H1 (cell line): ENCODE data around the gene RAB3GAP1. TPM values are rescaled to one million over a fixed set of nuclear protein-coding genes. Genes with fewer than 3 reads are reported as not detected.

Source experiments
- JUND ChIP-seq: IDR thresholded peaks from 2 replicates; pipeline ENCODE4 v1.6.1; 2011; ENCODE audit warnings: mild to moderate bottlenecking, improper control_type of control experiment, low read length
- MAFK ChIP-seq: IDR thresholded peaks from 2 replicates; pipeline ENCODE4 v1.6.1; 2012; ENCODE audit warnings: low read depth, mild to moderate bottlenecking, improper control_type of control experiment, low read length
- POLR2AphosphoS5 ChIP-seq: IDR thresholded peaks from 2 replicates; pipeline ENCODE4 v1.6.1; 2011; ENCODE audit warnings: low read depth, low read length
- POU5F1 ChIP-seq: IDR thresholded peaks from 2 replicates; pipeline ENCODE4 v1.6.1; 2011; ENCODE audit warnings: low read depth, mild to moderate bottlenecking, low read length, moderate library complexity
- SIX5 ChIP-seq: IDR thresholded peaks from 2 replicates; pipeline ENCODE4 v1.6.1; 2011; ENCODE audit warnings: mild to moderate bottlenecking, low read depth, low read length
- SUZ12 ChIP-seq: fragments of 200-600 bp; sonication (generic); IDR thresholded peaks from 2 replicates; pipeline ENCODE4 v1.6.1; 2012; ENCODE audit warnings: mild to moderate bottlenecking, inconsistent platforms, low read length, moderate library complexity, mixed read lengths
- polyA plus RNA-seq, 7 experiments: library from polyadenylated mRNA; depleted of rRNA in 3 of 7; stranded (reverse) in 5 of 7; unstranded in 2 of 7; fragments of >200 nt in 5 of 7; fragments of 200-250 nt in 2 of 7; gene quantifications; 1 replicate in 5 of 7; 2 replicates in 1 of 7; 4 replicates in 1 of 7; pipeline versions ENCODE4 v1.2.1 to v1.2.3, GENCODE V29; 2011 to 2013; ENCODE audit warnings: missing spikeins in 2 of 7, mixed read lengths in 2 of 7
- total RNA-seq: library from RNA; stranded (reverse); fragmentation: NEBNext Ultra II Directional; extraction: Animal tissue kit (Norgen Biotek cat#: 25700); gene quantifications from 2 replicates; pipeline ENCODE4 v1.2.1, GENCODE V29; 2021
- TF ChIP-seq, protein P1 (sequence below): IDR thresholded peaks from 2 replicates; pipeline ENCODE4 v1.6.1; 2012; ENCODE audit warnings: inconsistent platforms
- TF ChIP-seq, protein P2 (sequence below): fragments of 300-600 bp; sonication (generic); IDR thresholded peaks from 2 replicates; pipeline ENCODE4 v1.7.1; 2012; ENCODE audit warnings: low read length, moderate library complexity, mild to moderate bottlenecking, inconsistent platforms; ENCODE audit not compliant: insufficient replicate concordance
- TF ChIP-seq, protein P3 (sequence below): IDR thresholded peaks from 2 replicates; pipeline ENCODE4 v1.6.1; 2011; ENCODE audit warnings: low read depth, mild to moderate bottlenecking, low read length; ENCODE audit not compliant: insufficient read depth

The RAB3GAP1 gene
- total and polyA plus RNA-seq, 2 of the 8 experiments (the other 6 are each of a cell fraction or from before 2014, with no cell fraction given), result 9.8 to 28.6 TPM

DNA sequence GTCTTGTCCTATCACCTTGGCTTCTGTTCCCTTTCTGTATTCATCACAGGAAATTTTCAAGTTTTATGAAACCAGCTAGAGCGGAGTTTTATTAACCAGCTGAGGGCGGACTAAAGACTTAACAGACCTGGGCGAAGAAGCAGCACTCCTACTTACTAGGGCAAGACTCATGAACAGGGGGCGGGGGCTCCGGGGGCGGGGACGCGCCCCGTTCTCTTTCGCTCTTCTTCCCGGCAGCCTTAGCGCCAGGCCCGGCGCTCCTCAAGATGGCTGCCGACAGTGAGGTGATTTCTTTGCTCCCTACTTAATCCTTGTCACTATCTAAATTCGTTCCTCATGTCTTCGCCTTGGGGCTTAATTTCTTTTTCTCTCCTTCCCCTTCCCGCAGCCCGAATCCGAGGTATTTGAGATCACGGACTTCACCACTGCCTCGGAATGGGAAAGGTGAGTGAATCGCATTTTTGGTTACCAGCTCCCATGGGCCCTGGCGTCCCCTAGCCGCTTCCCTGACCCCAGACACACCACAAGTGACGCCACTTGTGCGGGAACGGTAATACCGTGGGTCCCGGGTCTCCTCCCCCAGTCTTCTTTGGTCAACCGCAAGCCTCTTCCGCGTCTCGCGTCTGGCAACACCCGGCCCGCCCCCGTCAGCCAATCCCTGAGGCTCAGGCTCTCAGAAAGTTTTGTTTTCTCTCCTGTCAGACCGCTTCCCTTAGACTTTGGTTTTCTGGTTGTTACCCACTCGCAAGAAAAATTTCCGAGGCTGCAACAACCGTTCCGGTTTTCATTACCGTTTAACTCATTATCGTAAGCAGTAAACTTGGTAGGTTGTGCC is at the start of gene RAB3GAP1 (continued):
- TF ChIP-seq SIX5 (no peak), MAFK (no peak), SUZ12 (no peak), JUND (no peak), POU5F1 (no peak), POLR2AphosphoS5 (peak; percentile 85)
- TF ChIP-seq, protein P1, sequence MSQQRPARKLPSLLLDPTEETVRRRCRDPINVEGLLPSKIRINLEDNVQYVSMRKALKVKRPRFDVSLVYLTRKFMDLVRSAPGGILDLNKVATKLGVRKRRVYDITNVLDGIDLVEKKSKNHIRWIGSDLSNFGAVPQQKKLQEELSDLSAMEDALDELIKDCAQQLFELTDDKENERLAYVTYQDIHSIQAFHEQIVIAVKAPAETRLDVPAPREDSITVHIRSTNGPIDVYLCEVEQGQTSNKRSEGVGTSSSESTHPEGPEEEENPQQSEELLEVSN, result no peak; the same call in 1 of the 2 replicates
- TF ChIP-seq, protein P2, sequence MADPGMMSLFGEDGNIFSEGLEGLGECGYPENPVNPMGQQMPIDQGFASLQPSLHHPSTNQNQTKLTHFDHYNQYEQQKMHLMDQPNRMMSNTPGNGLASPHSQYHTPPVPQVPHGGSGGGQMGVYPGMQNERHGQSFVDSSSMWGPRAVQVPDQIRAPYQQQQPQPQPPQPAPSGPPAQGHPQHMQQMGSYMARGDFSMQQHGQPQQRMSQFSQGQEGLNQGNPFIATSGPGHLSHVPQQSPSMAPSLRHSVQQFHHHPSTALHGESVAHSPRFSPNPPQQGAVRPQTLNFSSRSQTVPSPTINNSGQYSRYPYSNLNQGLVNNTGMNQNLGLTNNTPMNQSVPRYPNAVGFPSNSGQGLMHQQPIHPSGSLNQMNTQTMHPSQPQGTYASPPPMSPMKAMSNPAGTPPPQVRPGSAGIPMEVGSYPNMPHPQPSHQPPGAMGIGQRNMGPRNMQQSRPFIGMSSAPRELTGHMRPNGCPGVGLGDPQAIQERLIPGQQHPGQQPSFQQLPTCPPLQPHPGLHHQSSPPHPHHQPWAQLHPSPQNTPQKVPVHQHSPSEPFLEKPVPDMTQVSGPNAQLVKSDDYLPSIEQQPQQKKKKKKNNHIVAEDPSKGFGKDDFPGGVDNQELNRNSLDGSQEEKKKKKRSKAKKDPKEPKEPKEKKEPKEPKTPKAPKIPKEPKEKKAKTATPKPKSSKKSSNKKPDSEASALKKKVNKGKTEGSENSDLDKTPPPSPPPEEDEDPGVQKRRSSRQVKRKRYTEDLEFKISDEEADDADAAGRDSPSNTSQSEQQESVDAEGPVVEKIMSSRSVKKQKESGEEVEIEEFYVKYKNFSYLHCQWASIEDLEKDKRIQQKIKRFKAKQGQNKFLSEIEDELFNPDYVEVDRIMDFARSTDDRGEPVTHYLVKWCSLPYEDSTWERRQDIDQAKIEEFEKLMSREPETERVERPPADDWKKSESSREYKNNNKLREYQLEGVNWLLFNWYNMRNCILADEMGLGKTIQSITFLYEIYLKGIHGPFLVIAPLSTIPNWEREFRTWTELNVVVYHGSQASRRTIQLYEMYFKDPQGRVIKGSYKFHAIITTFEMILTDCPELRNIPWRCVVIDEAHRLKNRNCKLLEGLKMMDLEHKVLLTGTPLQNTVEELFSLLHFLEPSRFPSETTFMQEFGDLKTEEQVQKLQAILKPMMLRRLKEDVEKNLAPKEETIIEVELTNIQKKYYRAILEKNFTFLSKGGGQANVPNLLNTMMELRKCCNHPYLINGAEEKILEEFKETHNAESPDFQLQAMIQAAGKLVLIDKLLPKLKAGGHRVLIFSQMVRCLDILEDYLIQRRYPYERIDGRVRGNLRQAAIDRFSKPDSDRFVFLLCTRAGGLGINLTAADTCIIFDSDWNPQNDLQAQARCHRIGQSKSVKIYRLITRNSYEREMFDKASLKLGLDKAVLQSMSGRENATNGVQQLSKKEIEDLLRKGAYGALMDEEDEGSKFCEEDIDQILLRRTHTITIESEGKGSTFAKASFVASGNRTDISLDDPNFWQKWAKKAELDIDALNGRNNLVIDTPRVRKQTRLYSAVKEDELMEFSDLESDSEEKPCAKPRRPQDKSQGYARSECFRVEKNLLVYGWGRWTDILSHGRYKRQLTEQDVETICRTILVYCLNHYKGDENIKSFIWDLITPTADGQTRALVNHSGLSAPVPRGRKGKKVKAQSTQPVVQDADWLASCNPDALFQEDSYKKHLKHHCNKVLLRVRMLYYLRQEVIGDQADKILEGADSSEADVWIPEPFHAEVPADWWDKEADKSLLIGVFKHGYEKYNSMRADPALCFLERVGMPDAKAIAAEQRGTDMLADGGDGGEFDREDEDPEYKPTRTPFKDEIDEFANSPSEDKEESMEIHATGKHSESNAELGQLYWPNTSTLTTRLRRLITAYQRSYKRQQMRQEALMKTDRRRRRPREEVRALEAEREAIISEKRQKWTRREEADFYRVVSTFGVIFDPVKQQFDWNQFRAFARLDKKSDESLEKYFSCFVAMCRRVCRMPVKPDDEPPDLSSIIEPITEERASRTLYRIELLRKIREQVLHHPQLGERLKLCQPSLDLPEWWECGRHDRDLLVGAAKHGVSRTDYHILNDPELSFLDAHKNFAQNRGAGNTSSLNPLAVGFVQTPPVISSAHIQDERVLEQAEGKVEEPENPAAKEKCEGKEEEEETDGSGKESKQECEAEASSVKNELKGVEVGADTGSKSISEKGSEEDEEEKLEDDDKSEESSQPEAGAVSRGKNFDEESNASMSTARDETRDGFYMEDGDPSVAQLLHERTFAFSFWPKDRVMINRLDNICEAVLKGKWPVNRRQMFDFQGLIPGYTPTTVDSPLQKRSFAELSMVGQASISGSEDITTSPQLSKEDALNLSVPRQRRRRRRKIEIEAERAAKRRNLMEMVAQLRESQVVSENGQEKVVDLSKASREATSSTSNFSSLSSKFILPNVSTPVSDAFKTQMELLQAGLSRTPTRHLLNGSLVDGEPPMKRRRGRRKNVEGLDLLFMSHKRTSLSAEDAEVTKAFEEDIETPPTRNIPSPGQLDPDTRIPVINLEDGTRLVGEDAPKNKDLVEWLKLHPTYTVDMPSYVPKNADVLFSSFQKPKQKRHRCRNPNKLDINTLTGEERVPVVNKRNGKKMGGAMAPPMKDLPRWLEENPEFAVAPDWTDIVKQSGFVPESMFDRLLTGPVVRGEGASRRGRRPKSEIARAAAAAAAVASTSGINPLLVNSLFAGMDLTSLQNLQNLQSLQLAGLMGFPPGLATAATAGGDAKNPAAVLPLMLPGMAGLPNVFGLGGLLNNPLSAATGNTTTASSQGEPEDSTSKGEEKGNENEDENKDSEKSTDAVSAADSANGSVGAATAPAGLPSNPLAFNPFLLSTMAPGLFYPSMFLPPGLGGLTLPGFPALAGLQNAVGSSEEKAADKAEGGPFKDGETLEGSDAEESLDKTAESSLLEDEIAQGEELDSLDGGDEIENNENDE, result no peak
- TF ChIP-seq, protein P3, sequence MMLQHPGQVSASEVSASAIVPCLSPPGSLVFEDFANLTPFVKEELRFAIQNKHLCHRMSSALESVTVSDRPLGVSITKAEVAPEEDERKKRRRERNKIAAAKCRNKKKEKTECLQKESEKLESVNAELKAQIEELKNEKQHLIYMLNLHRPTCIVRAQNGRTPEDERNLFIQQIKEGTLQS, result no peak
